OCI-M1 (cell line): Measurements from ENCODE around the gene TUBA1C.
A peak's percentile ranks its signal among the peaks of the same experiment; 100 is the strongest.
"Not testable (repeated sequence)": the region's sequence is repeated elsewhere in the genome, so short reads cannot be mapped to it uniquely, and the experiment has no call there.

Experiments used
- DNase-seq: peaks from one replicate; lab custom pipeline; 2025; lab: John Stamatoyannopoulos, UW

TUBA1C gene

GRCh38 chr12:49255857-49256637, 8.8 kb upstream of the TUBA1C start:
- DNase-seq: peak; percentile 52

- not testable (repeated sequence) for DNase-seq
These were observed 7.2 kb upstream of the TUBA1C start for GRCh38 chr12:49257508-49258184.

GRCh38 chr12:49259452-49259851, 5.4 kb upstream of the TUBA1C start:
- DNase-seq: no peak

- peak; percentile 25 for DNase-seq
These were observed 4.7 kb upstream of the TUBA1C start for GRCh38 chr12:49260166-49260565.

GRCh38 chr12:49260571-49261363, 4.1 kb upstream of the TUBA1C start:
- no peak for DNase-seq

- no peak for DNase-seq
These were observed 3.2 kb upstream of the TUBA1C start for GRCh38 chr12:49261721-49262120.

- DNase-seq: no peak
These were observed 1.5 kb upstream of the TUBA1C start for GRCh38 chr12:49263400-49263763.

GRCh38 chr12:49264466-49264872, 413 bp upstream of the TUBA1C start:
- DNase-seq: no peak

- DNase-seq: not testable (repeated sequence)
These were observed 4.3 kb downstream of the TUBA1C start for GRCh38 chr12:49269191-49269590.

GRCh38 chr12:49272790-49273725, 8.2 kb downstream of the TUBA1C start:
- no peak for DNase-seq

- no peak for DNase-seq
These were observed 9.0 kb downstream of the TUBA1C start for GRCh38 chr12:49273726-49274395.

GRCh38 chr12:49274396-49275069, 9.7 kb downstream of the TUBA1C start:
- no peak for DNase-seq

- DNase-seq: no peak
These were observed 11.7 kb downstream of the TUBA1C start for GRCh38 chr12:49276304-49277290.

- DNase-seq: no peak
These were observed 12.6 kb downstream of the TUBA1C start for GRCh38 chr12:49277466-49277865.

- peak; percentile 22 for DNase-seq
These were observed 14.9 kb downstream of the TUBA1C start for GRCh38 chr12:49279706-49280159.

- not testable (repeated sequence) for DNase-seq
These were observed 15.7 kb downstream of the TUBA1C start for GRCh38 chr12:49280545-49280944.

- DNase-seq: no peak
These were observed 17.4 kb downstream of the TUBA1C start for GRCh38 chr12:49282302-49282701.

GRCh38 chr12:49282740-49283375, 18.0 kb downstream of the TUBA1C start:
- DNase-seq: not testable (repeated sequence)
